HUES6 (cell line): Measurements from ENCODE around the gene NECTIN4.
"Not testable (repeated sequence)": the region's sequence is repeated elsewhere in the genome, so short reads cannot be mapped to it uniquely, and the experiment has no call there.

ENCODE experiments used
- H3K27ac ChIP-seq: 2 replicates; pipeline ENCODE4 v1.7.0; 2013; ENCODE audit warnings: low read depth, mild to moderate bottlenecking, low read length, inconsistent platforms
- H3K27me3 ChIP-seq: 2 replicates; pipeline ENCODE4 v1.6.1; 2013; ENCODE audit warnings: low read length; ENCODE audit not compliant: control insufficient read depth, insufficient read depth
- H3K36me3 ChIP-seq: 2 replicates; pipeline ENCODE4 v1.6.1; 2013; ENCODE audit warnings: low read length; ENCODE audit not compliant: control insufficient read depth, insufficient read depth
- H3K4me1 ChIP-seq: 2 replicates; pipeline ENCODE4 v1.6.1; 2013; ENCODE audit warnings: low read length; ENCODE audit not compliant: control insufficient read depth, insufficient read depth
- H3K4me3 ChIP-seq: 2 replicates; pipeline ENCODE4 v1.5.1; 2013; ENCODE audit warnings: low read depth, low read length
- H3K9ac ChIP-seq: one replicate; pipeline ENCODE4 v1.6.1; 2013; ENCODE audit warnings: mild to moderate bottlenecking, low read length
- H3K9me3 ChIP-seq: 2 replicates; pipeline ENCODE4 v1.6.1; 2013; ENCODE audit warnings: low read depth, low read length; ENCODE audit not compliant: control insufficient read depth, insufficient read depth

Gene NECTIN4

GRCh38 chr1:161069241-161069640 is 20.1 kb downstream of the NECTIN4 start:
- Histone ChIP-seq H3K4me3 (no peak overlapping the region), H3K9ac (no peak overlapping the region), H3K27ac (no peak overlapping the region)

GRCh38 chr1:161068306-161069234 is 20.8 kb downstream of the NECTIN4 start:
- Histone ChIP-seq H3K27me3 (no peaks in the 10 kb centered on the region), H3K27ac (no peak overlapping the region), H3K4me1 (peaks cover 5% of the 10 kb centered on the region), H3K9ac (no peak overlapping the region), H3K4me3 (no peak overlapping the region), H3K9me3 (no peaks in the 10 kb centered on the region), H3K36me3 (no peaks in the 10 kb centered on the region)

More at GRCh38 chr1:161069241-161069640, 20.1 kb downstream of the NECTIN4 start:
- Histone ChIP-seq H3K27me3 (no peaks in the 10 kb centered on the region), H3K36me3 (no peaks in the 10 kb centered on the region), H3K4me1 (peaks cover 5% of the 10 kb centered on the region), H3K9me3 (no peaks in the 10 kb centered on the region)

DNA sequence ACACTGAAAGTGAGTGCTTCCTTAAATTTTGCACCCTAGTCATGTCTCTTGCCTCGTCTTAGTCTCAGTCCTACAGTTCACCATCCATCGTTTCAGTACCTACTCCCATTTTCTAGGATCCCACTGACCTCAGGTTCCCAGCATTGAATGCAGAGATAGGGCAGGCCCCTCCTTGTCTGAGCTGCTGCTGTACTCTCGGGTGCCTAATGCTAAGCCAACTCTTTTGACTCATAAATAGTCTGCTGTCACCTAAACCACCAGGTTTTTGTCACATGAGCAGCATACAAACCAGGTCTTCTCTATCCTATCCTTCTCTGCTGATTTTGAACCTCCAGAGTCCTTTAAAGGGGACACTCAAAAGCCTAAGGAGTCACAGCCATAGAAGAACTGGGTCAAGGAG is 22.7 kb downstream of the NECTIN4 start:
- Histone ChIP-seq H3K9ac (no peak overlapping the region), H3K27ac (no peak overlapping the region), H3K36me3 (no peaks in the 10 kb centered on the region), H3K4me1 (peaks cover 5% of the 10 kb centered on the region), H3K9me3 (no peaks in the 10 kb centered on the region), H3K4me3 (no peak overlapping the region), H3K27me3 (no peaks in the 10 kb centered on the region)

DNA sequence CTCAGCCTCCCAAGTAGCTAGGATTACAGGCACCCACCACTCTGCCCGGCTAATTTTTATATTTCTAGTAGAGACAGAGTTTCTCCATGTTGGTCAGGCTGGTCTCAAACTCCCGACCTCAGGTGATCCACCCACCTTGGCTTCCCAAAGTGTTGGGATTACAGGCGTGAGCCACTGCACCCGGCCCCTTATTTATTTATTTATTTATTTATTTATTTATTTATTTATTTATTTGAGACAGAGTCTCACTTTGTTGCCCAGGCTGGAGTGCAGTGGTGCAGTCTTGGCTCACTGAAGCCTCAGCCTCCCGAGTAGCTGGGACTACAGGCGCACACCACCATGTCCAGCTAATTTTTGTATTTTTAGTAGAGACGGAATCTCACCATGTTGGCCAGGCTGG is 23.7 kb downstream of the NECTIN4 start:
- H3K36me3 ChIP-seq, H3K4me1 ChIP-seq, H3K9ac ChIP-seq, H3K27ac ChIP-seq, H3K4me3 ChIP-seq, H3K27me3 ChIP-seq, H3K9me3 ChIP-seq: not testable (repeated sequence)

DNA sequence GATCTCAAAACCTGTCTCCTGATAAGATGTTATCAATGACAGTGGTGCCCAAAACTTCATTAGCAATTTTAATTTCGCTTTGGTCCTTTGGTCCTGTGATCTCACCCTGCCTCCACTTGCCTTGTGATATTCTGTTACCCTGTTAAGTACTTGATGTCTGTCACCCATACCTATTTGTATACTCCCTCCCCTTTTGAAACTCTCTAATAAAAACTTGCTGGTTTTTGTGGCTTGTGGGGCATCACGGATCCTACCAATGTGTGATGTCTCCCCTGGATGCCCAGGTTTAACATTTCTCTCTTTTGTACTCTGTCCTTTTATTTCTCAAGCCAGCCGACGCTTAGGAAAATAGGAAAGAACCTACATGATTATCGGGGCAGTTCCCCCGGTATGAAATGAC is 25.4 kb downstream of the NECTIN4 start:
- not testable (repeated sequence) for H3K27me3 ChIP-seq, H3K9ac ChIP-seq, H3K27ac ChIP-seq, H3K36me3 ChIP-seq, H3K4me3 ChIP-seq, H3K4me1 ChIP-seq, H3K9me3 ChIP-seq

DNA sequence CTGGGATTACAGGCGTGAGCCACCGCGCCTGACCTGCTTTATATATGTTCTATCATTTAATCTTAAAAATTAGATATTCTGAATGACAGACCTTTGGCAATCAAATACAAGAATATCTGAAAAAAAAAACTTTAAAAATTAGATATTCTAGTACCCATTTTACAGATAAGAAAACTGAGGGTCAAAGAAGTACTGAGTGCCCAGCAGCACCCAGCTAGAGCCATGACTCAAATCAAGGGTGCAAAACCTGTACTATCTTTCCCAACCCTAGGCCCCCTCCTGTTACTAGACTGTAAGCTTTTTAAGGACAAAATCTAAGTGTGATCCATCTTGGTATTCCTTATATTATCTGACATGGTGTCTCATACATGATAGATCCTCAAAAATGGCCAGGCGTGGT is 27.9 kb downstream of the NECTIN4 start:
- Histone ChIP-seq H3K36me3 (no peaks in the 10 kb centered on the region), H3K27ac (no peak overlapping the region), H3K27me3 (no peaks in the 10 kb centered on the region)

DNA sequence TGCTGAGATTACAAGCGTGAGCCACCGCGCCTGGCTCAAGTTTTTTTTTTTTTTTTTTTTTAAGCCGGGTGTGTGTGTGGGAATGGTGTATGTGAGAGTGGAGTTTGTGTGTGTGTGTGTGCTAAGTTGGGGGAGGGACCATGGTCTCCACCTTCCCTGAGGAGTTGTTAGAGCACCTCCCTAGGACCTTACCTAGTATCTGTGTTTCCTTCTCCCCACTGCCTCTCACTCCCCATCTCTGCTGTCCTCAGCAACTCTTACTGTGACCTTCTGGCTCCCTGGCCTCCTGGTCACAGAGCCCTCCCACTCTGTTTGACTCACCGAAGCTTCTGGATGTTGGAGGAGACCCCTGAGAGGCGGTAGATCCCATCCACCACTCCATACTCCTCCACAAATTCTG is 30.1 kb downstream of the NECTIN4 start:
- Histone ChIP-seq H3K27me3 (no peaks in the 10 kb centered on the region), H3K27ac (no peak overlapping the region), H3K9me3 (no peaks in the 10 kb centered on the region), H3K4me1 (no peaks in the 10 kb centered on the region), H3K9ac (no peak overlapping the region), H3K36me3 (no peaks in the 10 kb centered on the region), H3K4me3 (no peak overlapping the region)

More for the DNA sequence above, 27.9 kb downstream of the NECTIN4 start:
- Histone ChIP-seq H3K9me3 (no peaks in the 10 kb centered on the region), H3K4me1 (no peaks in the 10 kb centered on the region), H3K4me3 (no peak overlapping the region), H3K9ac (no peak overlapping the region)

DNA sequence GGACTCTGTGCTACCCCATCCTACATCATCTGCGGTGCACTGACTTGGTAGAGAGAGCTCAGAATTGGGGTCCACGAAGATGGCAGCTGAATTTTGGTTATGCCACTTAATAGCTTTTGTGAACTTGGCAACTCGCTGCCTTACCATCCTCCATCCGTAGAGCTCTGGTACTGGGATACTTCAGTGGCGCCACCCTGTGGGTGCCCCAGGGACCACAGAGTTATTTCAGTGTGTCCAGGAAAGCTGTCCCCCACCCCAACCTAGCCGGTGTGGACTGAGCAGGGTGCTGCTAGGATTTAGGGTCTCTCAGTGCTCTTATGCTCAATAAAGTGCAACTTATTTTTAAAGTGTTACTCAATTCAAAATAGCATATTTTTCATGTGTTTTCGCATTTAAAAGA is 34.6 kb downstream of the NECTIN4 start:
- H3K36me3 ChIP-seq: no peaks in the 10 kb centered on the region
- H3K4me3 ChIP-seq: no peak overlapping the region
- no peak overlapping the region for H3K9ac ChIP-seq
- no peaks in the 10 kb centered on the region for H3K9me3 ChIP-seq
- H3K4me1 ChIP-seq: no peaks in the 10 kb centered on the region
- H3K27me3 ChIP-seq: no peaks in the 10 kb centered on the region
- no peak overlapping the region for H3K27ac ChIP-seq

DNA sequence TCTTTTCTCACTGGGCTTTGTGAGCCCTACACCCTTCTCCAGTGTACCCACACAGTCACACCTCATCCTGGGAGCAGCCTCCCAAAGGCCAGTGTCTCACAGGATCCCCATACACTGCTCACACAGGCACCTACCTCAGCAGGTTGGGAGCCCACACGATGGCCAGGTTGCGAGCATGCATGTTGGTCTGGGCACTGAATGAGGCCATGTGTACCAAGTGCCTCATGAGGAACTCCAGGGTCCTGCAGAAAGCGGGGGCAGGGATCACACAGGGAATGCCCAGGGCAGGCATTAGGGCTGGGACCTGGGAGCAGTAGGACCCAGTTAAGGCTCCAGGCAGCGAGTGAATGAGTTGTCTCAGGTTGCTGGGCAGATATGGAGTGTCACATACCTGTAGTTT is 35.1 kb downstream of the NECTIN4 start:
- no peak overlapping the region for H3K4me3 ChIP-seq
- H3K9me3 ChIP-seq: no peaks in the 10 kb centered on the region
- no peaks in the 10 kb centered on the region for H3K36me3 ChIP-seq
- no peaks in the 10 kb centered on the region for H3K27me3 ChIP-seq
- H3K27ac ChIP-seq: no peak overlapping the region
- no peak overlapping the region for H3K9ac ChIP-seq
- H3K4me1 ChIP-seq: no peaks in the 10 kb centered on the region

DNA sequence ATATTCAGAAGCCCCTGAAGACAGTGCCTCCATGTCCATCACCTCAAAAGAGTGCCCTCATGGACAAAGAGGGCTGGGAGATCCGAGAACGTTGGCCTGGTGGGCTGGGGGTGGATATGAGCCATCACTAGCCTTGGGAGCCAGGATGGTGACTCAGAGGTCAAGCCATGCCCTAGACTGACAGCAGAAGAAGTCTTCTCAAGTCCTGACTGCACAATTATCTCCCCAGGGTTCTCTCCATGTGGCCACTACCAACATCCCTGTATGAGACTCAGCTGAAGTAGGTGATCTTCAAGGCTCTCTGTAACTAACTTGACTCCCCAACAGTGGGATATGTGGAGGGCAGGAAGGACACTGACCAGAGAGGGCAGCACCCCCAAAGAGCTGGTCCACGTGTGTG is 36.5 kb downstream of the NECTIN4 start:
- H3K36me3 ChIP-seq: no peaks in the 10 kb centered on the region
- H3K9me3 ChIP-seq: no peaks in the 10 kb centered on the region
- H3K9ac ChIP-seq: no peak overlapping the region
- H3K27me3 ChIP-seq: peaks cover 9% of the 10 kb centered on the region; the same call in 1 of the 2 replicates
- H3K4me3 ChIP-seq: no peak overlapping the region
- no peak overlapping the region for H3K27ac ChIP-seq
- H3K4me1 ChIP-seq: no peaks in the 10 kb centered on the region

DNA sequence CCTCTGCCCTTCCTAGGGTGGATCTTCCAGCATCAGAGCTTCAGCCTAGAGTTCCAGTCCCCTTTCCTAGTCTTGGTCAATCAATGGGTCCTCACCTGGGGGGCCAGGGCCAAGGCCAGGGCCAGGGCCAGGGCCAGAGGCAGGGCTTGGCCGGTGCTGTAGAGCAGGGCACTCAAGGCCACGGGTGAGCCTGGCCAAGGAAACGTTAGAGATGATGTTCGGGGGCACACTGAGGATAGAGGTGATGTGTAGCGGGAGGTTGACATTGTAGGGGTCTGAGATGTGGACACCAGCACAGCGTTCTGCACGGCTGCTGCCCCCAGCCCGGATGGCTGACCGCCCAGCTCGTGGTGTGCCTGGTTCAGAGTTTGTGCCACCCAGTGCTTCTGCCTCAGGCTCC is 38.1 kb downstream of the NECTIN4 start:
- Histone ChIP-seq H3K27me3 (peaks cover 14% of the 10 kb centered on the region; the same call in 1 of the 2 replicates), H3K4me1 (peaks cover 3% of the 10 kb centered on the region; the same call in 1 of the 2 replicates), H3K9me3 (no peaks in the 10 kb centered on the region), H3K27ac (no peak overlapping the region), H3K36me3 (no peaks in the 10 kb centered on the region), H3K4me3 (no peak overlapping the region), H3K9ac (no peak overlapping the region)
